ENCODE data around the gene UBR1.

- TF ChIP-seq SREBF1 (IDR thresholded peaks at IDR 0.05; ENCODE audit: low read length) (no peak), CTCF (IDR thresholded peaks at IDR 0.05 in 2 of 3, conservative IDR thresholded peaks at IDR 0.05 in 1 of 3; ENCODE audit: control insufficient read depth in 2 of 3, extremely low read depth in 1 of 3, insufficient read depth in 1 of 3, low read depth in 3 of 3, low read length in 3 of 3) (no peak), PAX8 (IDR thresholded peaks at IDR 0.05) (no peak), YY1 (IDR thresholded peaks at IDR 0.05; ENCODE audit: low read depth, low read length) (no peak), DPF2 (IDR thresholded peaks at IDR 0.05) (no peak), CBX5 (IDR thresholded peaks at IDR 0.05; ENCODE audit: low read depth) (no peak), ESRRA (IDR thresholded peaks at IDR 0.05; ENCODE audit: low read length) (no peak), TCF7 (IDR thresholded peaks at IDR 0.05; ENCODE audit: borderline replicate concordance) (no peak), POLR2AphosphoS5 (IDR thresholded peaks at IDR 0.05; ENCODE audit: low read length) (no peak), ZBED1 (IDR thresholded peaks at IDR 0.05; ENCODE audit: borderline replicate concordance) (no peak), MXI1 (IDR thresholded peaks at IDR 0.05; ENCODE audit: low read depth, low read length) (no peak), POLR2A (IDR thresholded peaks at IDR 0.05; ENCODE audit: low read depth, low read length) (no peak), FOXM1 (IDR thresholded peaks at IDR 0.05; ENCODE audit: low read depth, low read length) (no peak), ZSCAN29 (IDR thresholded peaks at IDR 0.05) (no peak)
Observed at GRCh38 chr15:43094416-43095030, 11.3 kb downstream of the UBR1 start.

All from GM12878 (cell line).